ENCODE data around the gene TAF11L5. TPM values are rescaled to one million over a fixed set of nuclear protein-coding genes. Genes with fewer than 3 reads are reported as not detected.
"Not testable (repeated sequence)": the region's sequence is repeated elsewhere in the genome, so short reads cannot be mapped to it uniquely, and the experiment has no call there.

The TAF11L5 gene
- not detected for polyA plus RNA-seq (2012; ENCODE audit: missing spikeins)

DNA sequence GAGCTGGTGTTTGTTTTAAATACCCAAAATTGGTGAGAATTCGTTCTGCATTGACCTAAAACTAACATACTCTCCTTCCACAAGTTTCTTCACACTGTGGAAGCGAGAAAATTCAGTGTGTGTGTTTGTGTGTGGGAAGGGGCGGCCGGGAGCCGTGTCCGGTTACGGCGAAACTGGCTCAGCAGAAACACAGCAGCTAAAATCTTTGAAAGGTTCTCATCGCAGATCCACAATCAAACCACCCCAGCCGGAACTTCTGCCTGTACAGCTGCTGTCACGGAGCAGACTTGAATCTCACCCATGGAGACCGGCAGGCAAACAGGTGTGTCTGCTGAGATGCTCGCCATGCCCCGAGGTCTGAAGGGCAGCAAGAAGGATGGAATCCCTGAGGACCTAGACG is at the start of gene TAF11L5:
TAF11L5 (plus strand) TSS at position 301 of the 400 bp plus-strand sequence.
- FAIRE-seq; DNase-seq (ENCODE audit: insufficient read length): not testable (repeated sequence)

GRCh38 chr5:17477043-17477442 is 48.0 kb upstream of the TAF11L5 start:
- DNase-seq (ENCODE audit: insufficient read length): no peak

DNA sequence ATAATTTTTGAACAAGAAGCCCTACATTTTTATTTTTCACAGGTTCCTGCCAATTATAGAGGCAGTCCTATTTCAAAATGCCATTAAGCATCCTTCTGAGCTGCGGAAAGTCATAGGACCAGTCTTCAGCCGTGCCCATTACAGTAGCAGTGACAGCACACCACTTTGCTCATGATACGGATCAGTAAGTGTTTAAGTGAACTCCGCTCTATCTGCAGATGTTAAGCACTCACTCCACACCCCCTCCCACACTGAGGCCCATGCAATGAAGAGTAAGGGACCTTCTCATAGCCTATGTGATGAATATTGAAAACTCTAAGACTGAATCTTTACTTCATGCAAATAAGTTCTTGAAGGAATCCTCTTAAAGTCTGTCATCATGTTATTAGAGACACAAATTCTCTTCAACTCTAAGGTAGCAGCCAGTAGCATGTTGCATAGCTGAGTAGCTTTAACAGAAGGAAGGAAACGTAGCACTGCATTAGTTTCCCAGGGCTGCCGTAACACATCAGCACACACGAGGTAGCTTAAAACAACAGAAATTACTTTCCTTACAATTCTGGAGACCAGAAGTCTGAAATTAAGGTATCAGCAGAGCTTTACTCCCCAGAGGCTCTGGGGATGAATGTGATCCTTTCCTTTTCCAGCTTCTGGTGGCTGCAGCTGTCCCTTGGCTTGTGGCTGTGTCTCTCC is 47.3 kb upstream of the TAF11L5 start:
- DNase-seq (ENCODE audit: insufficient read length) (no peak), FAIRE-seq (no peak)
- TF ChIP-seq POLR2A (IDR thresholded peaks at IDR 0.05; ENCODE audit: low read depth, low read length): no peak
- TF ChIP-seq POLR2AphosphoS5 (IDR thresholded peaks at IDR 0.05; ENCODE audit: low read depth, low read length): no peak
- TF ChIP-seq TAF1 (IDR thresholded peaks at IDR 0.05; ENCODE audit: borderline replicate concordance, low read depth, low read length): no peak

More at GRCh38 chr5:17477043-17477442, 48.0 kb upstream of the TAF11L5 start:
- FAIRE-seq: no peak
- TF ChIP-seq POLR2A (IDR thresholded peaks at IDR 0.05; ENCODE audit: low read depth, low read length): no peak

GRCh38 chr5:17481378-17481777 is 43.7 kb upstream of the TAF11L5 start:
- DNase-seq (ENCODE audit: insufficient read length) (no peak), FAIRE-seq (no peak)
- no peak for TF ChIP-seq POLR2AphosphoS5 (IDR thresholded peaks at IDR 0.05; ENCODE audit: low read depth, low read length)
- TF ChIP-seq TAF1 (IDR thresholded peaks at IDR 0.05; ENCODE audit: borderline replicate concordance, low read depth, low read length): no peak
- TF ChIP-seq POLR2A (IDR thresholded peaks at IDR 0.05; ENCODE audit: low read depth, low read length): no peak

- DNase-seq (ENCODE audit: insufficient read length) (no peak), FAIRE-seq (no peak)
- TF ChIP-seq TAF1 (IDR thresholded peaks at IDR 0.05; ENCODE audit: borderline replicate concordance, low read depth, low read length) (no peak), POLR2A (IDR thresholded peaks at IDR 0.05; ENCODE audit: low read depth, low read length) (no peak), POLR2AphosphoS5 (IDR thresholded peaks at IDR 0.05; ENCODE audit: low read depth, low read length) (no peak)
Observed at GRCh38 chr5:17482790-17483189, 42.2 kb upstream of the TAF11L5 start.

- FAIRE-seq; DNase-seq (ENCODE audit: insufficient read length): not testable (repeated sequence)
Observed at GRCh38 chr5:17486464-17487173, 38.4 kb upstream of the TAF11L5 start.

- no peak for DNase-seq (ENCODE audit: insufficient read length)
- TF ChIP-seq POLR2A (IDR thresholded peaks at IDR 0.05; ENCODE audit: low read depth, low read length) (no peak), POLR2AphosphoS5 (IDR thresholded peaks at IDR 0.05; ENCODE audit: low read depth, low read length) (no peak), TAF1 (IDR thresholded peaks at IDR 0.05; ENCODE audit: borderline replicate concordance, low read depth, low read length) (no peak)
- FAIRE-seq: no peak
Observed at GRCh38 chr5:17487174-17487512, 37.9 kb upstream of the TAF11L5 start.

- not testable (repeated sequence) for DNase-seq (ENCODE audit: insufficient read length); FAIRE-seq
Observed at GRCh38 chr5:17491257-17491656, 33.8 kb upstream of the TAF11L5 start.

DNA sequence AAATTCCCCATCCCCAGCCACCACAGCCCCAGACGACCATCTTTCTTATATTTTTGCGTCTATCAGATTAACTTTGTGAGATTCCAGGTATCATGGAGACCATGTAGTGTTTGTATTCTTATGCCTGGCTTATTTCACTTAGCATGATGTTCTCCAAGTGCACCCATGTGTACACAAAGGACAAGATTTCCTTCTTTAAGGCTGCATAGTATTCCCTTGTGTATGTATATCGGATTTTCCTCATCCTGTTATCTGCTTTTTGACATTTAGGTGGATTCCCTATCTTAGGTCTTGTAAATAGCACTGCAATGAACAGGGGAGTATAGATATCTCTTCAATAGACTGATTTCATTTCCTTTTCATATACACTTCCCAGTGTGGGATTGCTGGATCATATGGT is 32.3 kb upstream of the TAF11L5 start:
- TF ChIP-seq POLR2A (IDR thresholded peaks at IDR 0.05; ENCODE audit: low read depth, low read length): no peak
- no peak for TF ChIP-seq TAF1 (IDR thresholded peaks at IDR 0.05; ENCODE audit: borderline replicate concordance, low read depth, low read length)
- FAIRE-seq: no peak
- DNase-seq (ENCODE audit: insufficient read length): no peak

DNA sequence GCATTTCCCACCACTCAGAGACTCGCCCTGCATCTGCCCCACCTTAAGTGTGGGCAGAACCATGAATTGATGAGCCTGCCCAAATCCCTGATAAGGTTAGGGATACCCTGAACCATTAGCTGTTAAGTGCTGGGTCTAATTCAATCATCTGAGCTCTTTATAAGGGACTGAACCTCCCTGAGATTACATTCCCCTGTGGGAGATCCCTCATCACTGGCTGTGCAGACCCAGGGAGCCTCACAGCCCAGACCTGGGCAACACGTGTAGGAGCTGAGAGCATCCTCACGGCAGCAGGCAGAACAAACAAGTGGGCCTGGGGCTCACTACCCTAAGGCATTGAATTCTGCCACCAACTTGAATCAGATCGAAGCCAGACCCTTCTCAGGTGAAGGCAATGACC is 27.6 kb upstream of the TAF11L5 start:
- TF ChIP-seq POLR2AphosphoS5 (IDR thresholded peaks at IDR 0.05; ENCODE audit: low read depth, low read length) (no peak), POLR2A (IDR thresholded peaks at IDR 0.05; ENCODE audit: low read depth, low read length) (no peak), TAF1 (IDR thresholded peaks at IDR 0.05; ENCODE audit: borderline replicate concordance, low read depth, low read length) (no peak)
- FAIRE-seq (no peak), DNase-seq (ENCODE audit: insufficient read length) (no peak)

DNA sequence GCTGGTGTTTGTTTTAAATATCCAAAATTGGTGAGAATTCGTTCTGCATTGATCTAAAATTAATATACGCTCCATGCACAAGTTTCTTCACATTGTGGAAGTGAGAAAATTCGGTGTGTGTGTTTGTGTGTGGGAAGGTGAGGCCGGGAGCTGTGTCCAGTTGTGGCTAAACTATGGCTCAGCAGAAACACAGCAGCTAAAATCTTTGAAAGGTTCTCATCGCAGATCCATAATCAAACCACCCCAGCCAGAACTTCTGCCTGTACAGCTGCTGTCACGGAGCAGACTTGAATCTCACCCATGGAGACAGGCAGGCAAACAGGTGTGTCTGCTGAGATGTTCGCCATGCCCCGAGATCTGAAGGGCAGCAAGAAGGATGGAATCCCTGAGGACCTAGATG is 27.1 kb upstream of the TAF11L5 start, which contains the start of gene TAF11L2:
TAF11L2 (plus strand) TSS at position 301 of the 400 bp plus-strand sequence.
- not testable (repeated sequence) for FAIRE-seq; DNase-seq (ENCODE audit: insufficient read length)

DNA sequence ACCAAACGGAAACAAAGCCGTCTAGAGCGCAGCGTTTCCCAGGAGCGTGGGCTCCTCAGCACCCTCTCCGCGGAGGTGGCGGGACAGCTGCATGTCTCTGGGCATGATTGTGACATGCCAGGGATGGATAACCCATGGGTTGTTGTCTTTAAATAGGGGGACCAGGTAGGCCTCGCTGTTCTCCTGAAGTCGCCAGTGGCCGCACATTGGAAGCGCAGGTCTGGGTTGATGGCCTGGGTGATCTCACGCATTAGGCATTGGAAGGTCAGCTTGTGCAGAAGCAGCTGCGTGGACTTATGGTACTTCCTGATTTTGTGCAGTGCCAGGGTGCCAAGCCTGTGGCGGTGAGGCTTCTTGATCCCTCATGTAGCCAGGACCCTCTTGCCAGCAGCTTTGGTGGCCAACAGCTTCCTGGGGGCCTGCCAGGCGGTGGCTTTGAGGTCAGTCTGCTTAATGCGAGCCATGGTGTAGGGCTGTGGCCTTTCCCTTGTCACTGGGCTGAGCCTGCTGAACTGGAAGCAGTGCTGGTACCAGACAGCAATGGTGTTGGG is 13.2 kb upstream of the TAF11L5 start:
- FAIRE-seq (no peak), DNase-seq (ENCODE audit: insufficient read length) (no peak)
- TF ChIP-seq TAF1 (IDR thresholded peaks at IDR 0.05; ENCODE audit: borderline replicate concordance, low read depth, low read length) (no peak), POLR2A (IDR thresholded peaks at IDR 0.05; ENCODE audit: low read depth, low read length) (no peak), POLR2AphosphoS5 (IDR thresholded peaks at IDR 0.05; ENCODE audit: low read depth, low read length) (no peak)

GRCh38 chr5:17517526-17517925 is 7.5 kb upstream of the TAF11L5 start:
- not testable (repeated sequence) for FAIRE-seq; DNase-seq (ENCODE audit: insufficient read length)

DNA sequence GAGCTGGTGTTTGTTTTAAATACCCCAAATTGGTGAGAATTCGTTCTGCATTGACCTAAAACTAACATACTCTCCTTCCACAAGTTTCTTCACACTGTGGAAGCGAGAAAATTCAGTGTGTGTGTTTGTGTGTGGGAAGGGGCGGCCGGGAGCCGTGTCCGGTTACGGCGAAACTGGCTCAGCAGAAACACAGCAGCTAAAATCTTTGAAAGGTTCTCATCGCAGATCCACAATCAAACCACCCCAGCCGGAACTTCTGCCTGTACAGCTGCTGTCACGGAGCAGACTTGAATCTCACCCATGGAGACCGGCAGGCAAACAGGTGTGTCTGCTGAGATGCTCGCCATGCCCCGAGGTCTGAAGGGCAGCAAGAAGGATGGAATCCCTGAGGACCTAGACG is 7.0 kb upstream of the TAF11L5 start, which contains the start of gene TAF11L3:
TAF11L3 (plus strand) TSS at position 301 of the 400 bp plus-strand sequence.
- not testable (repeated sequence) for FAIRE-seq; DNase-seq (ENCODE audit: insufficient read length)

- not testable (repeated sequence) for FAIRE-seq; DNase-seq (ENCODE audit: insufficient read length)
Observed at GRCh38 chr5:17519508-17519907, 5.5 kb upstream of the TAF11L5 start.

DNA sequence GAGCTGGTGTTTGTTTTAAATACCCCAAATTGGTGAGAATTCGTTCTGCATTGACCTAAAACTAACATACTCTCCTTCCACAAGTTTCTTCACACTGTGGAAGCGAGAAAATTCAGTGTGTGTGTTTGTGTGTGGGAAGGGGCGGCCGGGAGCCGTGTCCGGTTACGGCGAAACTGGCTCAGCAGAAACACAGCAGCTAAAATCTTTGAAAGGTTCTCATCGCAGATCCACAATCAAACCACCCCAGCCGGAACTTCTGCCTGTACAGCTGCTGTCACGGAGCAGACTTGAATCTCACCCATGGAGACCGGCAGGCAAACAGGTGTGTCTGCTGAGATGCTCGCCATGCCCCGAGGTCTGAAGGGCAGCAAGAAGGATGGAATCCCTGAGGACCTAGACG is 3.5 kb upstream of the TAF11L5 start, which contains the start of gene TAF11L4:
TAF11L4 (plus strand) TSS at position 301 of the 400 bp plus-strand sequence.
- FAIRE-seq; DNase-seq (ENCODE audit: insufficient read length): not testable (repeated sequence)

GRCh38 chr5:17526504-17526903 is 1.5 kb downstream of the TAF11L5 start:
- DNase-seq (ENCODE audit: insufficient read length); FAIRE-seq: not testable (repeated sequence)

DNA sequence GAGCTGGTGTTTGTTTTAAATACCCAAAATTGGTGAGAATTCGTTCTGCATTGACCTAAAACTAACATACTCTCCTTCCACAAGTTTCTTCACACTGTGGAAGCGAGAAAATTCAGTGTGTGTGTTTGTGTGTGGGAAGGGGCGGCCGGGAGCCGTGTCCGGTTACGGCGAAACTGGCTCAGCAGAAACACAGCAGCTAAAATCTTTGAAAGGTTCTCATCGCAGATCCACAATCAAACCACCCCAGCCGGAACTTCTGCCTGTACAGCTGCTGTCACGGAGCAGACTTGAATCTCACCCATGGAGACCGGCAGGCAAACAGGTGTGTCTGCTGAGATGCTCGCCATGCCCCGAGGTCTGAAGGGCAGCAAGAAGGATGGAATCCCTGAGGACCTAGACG is 3.3 kb downstream of the TAF11L5 start, which contains the start of gene TAF11L6:
TAF11L6 (plus strand) TSS at position 301 of the 400 bp plus-strand sequence.
- DNase-seq (ENCODE audit: insufficient read length); FAIRE-seq: not testable (repeated sequence)

Data from GM12892 (cell line).